GM12891 (cell line): ENCODE data around the gene PARP11.

Experiments
- DNase-seq: peaks from one replicate; pipeline ENCODE4 v3.0.0; 2011; ENCODE audit warnings: low spot score; ENCODE audit not compliant: insufficient read length
- FAIRE-seq: peaks from 2 replicates; lab custom pipeline; 2011; peaks lifted over from hg19 to GRCh38; lab: Jason Lieb, UNC
- PAX5 ChIP-seq: IDR thresholded peaks from 2 replicates; pipeline ENCODE4 v1.6.1; 2011; ENCODE audit warnings: low read length, moderate library complexity, mild to moderate bottlenecking; ENCODE audit not compliant: insufficient read depth, severe bottlenecking
- POLR2A ChIP-seq: IDR thresholded peaks from 2 replicates; pipeline ENCODE4 v1.6.1; 2011; ENCODE audit warnings: low read depth, low read length, control low read depth
- POLR2AphosphoS5 ChIP-seq: IDR thresholded peaks from 2 replicates; pipeline ENCODE4 v1.6.1; 2011; ENCODE audit warnings: low read depth, low read length, control low read depth
- POU2F2 ChIP-seq: IDR thresholded peaks from 2 replicates; pipeline ENCODE4 v1.6.1; 2011; ENCODE audit warnings: low read depth, mild to moderate bottlenecking, control low read depth, low read length, moderate library complexity
- SPI1 ChIP-seq: IDR thresholded peaks from 2 replicates; pipeline ENCODE4 v1.6.1; 2011; ENCODE audit warnings: low read depth, low read length, control low read depth
- TAF1 ChIP-seq: IDR thresholded peaks from 2 replicates; pipeline ENCODE4 v1.6.1; 2011; ENCODE audit warnings: low read depth, low read length, control low read depth

Gene PARP11

DNA sequence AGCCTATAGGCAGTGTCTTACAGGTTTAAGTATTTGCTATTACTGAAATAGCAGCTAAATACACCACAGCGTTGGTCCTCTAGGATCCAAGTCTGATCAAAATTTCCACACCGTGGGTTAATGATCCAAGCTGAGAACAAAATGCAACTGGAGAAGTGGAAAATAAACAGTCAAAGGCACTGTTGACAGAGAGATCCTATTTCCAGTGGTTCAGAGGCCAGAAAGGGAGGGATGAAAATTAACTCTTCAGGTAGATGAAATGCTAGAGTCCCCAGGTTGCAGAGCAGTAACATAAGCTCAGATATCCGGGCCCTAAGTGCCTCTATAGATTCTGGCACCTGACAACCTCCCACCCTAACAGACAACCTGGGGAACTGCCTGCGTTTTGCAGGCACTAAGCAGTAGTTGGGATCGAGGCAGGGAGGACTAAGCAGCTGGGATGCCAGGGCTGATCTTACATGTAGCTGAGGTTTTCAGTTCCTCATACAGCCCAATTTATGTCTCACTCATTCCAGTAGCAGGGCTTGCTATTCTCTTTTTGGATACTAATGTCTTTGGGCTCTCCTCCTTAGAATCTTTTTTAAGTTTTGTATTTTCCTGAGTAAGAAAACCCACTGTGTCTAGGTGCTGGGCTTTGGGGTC lies 77.6 kb downstream of the PARP11 start:
- FAIRE-seq (no peak), DNase-seq (no peak)

DNA sequence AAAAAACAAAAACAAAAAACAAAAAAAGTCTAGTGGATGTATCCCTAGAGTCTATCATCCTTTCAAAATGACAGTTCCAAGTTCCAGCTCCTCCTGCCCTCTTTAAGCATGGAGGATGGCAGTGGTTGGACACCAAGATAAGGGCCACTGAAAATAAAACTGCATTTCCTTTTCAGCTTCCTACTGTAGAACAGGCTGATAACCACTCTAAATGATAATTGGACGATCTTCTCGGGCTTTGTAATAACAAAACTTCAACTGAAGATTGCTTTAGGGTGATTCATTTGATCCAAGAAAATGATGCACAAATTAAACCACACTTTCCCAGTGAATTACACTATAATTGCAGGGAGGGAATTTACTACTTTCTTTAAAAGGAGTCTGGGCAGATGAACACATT lies 78.1 kb downstream of the PARP11 start:
- DNase-seq (no peak), FAIRE-seq (no peak)
- no peak for TF ChIP-seq SPI1
- no peak for TF ChIP-seq PAX5
- no peak for TF ChIP-seq POLR2AphosphoS5
- no peak for TF ChIP-seq POLR2A
- no peak for TF ChIP-seq TAF1
- TF ChIP-seq POU2F2 = no peak

More for the DNA sequence above, 77.6 kb downstream of the PARP11 start:
- TF ChIP-seq TAF1 (no peak), SPI1 (peak; percentile 80)

DNA sequence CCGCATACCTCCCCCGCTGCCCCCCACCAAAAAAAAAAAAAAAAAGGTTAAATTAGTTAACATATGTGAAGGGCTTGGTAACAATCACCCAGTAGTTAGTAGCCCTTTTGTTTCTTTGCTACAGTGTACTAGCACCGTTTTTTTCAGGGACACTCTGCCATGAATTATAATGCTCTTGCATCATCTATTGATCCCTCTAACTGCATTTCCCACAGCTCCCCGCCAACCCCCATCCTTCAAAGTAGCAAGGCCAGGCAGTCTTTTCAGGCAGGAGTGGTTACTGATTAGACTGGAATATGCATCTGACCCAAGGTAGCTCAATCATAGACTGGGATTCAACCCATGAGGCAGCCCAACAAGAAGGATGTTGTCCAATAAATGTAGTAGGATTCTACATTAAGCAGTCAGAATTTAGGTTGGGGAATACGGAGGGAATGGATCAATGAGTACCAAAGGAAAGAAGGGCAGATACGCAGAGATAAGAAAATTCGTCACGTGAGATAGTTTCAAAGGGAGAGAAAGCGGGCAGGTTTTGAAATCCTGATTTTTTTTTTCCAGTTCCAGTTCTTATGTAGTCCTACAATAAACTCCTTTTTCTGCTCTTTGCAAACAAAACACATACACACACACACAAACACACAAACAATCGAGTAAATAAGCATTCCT lies 80.4 kb downstream of the PARP11 start:
- FAIRE-seq (no peak), DNase-seq (no peak)
- no peak for TF ChIP-seq PAX5
- no peak for TF ChIP-seq POLR2AphosphoS5
- no peak for TF ChIP-seq POLR2A
- no peak for TF ChIP-seq SPI1
- TF ChIP-seq POU2F2 = no peak
- no peak for TF ChIP-seq TAF1

DNA sequence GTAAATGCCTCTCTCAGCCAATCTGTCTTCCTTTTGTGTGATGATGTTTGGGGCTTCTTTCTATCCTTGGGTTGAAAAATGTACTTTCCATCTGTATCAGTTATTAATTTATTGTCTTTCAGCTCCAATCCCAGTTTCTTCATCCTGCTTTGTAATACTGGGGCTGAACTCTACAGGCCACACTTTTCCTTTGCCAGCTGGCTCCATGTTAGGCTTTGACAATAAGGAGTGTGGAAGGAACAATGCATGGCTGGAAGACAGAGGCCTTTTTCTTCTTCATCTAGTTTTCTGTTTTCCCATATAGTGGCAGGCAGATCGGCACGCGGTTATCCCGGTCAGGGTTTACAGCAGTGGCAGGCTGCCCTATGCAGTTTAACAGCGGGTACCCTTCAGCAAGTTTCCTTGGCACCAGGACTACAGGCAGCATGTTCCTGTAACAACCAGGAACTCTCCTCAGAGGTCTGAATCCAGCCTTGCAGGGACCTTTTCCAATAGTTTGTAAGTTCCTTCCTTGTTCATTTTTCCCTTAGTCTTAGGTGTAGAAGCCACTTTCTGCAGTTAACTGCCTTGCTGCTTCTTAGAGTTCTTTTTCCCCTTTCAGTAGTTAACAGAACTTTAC lies 81.8 kb downstream of the PARP11 start:
- no peak for FAIRE-seq
- no peak for TF ChIP-seq POLR2A
- TF ChIP-seq PAX5 = no peak
- no peak for TF ChIP-seq SPI1
- no peak for TF ChIP-seq POLR2AphosphoS5
- no peak for TF ChIP-seq POU2F2
- no peak for TF ChIP-seq TAF1
- no peak for DNase-seq

DNA sequence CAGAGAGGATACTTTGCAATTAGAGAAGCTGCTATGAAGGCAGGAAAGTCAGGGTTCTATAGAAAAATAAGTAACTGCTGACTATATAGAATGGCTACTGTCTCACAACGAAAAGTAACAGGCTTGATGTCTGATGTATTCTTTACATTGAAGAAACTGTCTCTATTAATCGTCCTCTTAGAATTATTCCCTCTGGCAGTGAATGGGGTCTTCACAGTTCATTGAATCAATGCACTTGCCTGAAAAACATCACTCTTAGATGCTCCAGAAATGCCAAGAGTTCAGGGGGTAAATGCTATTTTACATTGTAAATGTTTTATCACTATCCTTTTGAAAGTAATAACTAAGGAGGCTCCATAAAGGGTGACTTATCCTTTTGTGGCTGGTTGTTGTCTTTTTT lies 82.6 kb downstream of the PARP11 start:
- DNase-seq = no peak
- TF ChIP-seq SPI1 (no peak), TAF1 (no peak), POLR2AphosphoS5 (no peak), PAX5 (no peak), POU2F2 (no peak), POLR2A (no peak)
- FAIRE-seq = no peak

DNA sequence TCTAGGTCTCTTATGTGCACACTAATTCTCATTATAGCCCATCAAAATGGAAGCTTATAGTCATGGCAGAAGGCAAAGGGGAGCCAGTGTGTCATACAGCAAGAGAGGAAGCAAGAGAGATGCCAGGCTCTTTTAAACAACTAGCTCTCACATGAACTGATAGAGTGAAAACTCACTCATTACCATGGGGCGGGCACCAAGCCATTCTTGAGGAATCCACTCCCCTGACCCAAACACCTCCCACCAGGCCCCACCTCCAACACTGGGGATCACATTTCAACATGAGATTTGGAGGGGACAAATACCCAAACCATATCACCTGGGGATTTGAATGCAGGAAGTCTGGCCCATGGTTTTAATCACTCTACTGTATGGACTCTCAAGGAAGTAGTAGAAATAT lies 83.4 kb downstream of the PARP11 start:
- FAIRE-seq (no peak), DNase-seq (no peak)
- no peak for TF ChIP-seq PAX5
- no peak for TF ChIP-seq TAF1

DNA sequence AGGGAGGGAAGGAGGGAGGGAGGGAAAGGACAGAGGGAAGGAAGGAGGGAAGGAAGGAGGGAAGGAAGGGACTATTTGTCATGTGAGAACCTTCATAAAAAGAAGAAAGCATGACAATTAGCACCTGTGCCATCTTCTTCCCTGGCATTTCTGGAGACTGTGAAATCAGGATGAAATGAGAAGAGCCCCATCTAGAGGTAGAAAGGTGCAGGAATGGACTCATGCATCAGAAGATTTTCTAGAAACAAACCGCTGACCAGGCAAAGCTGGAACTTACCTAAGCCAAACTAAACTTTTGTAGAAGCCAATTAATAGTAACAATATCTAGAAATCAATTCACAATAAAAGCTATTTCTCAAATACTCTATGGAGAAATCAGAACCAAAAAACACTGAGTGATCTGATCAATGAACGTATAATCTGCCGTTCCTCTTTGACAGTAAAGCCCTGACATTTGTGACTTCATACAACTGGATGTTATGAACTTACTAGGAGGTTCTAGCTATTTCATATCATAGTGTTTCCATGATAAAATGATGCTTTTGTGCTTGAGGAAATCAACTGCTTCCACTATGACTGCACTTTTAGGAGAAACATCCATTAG lies 95.9 kb downstream of the PARP11 start:
- FAIRE-seq (no peak), DNase-seq (no peak)
- TF ChIP-seq SPI1 (no peak), TAF1 (no peak), POU2F2 (no peak), POLR2A (no peak), PAX5 (no peak), POLR2AphosphoS5 (no peak)

DNA sequence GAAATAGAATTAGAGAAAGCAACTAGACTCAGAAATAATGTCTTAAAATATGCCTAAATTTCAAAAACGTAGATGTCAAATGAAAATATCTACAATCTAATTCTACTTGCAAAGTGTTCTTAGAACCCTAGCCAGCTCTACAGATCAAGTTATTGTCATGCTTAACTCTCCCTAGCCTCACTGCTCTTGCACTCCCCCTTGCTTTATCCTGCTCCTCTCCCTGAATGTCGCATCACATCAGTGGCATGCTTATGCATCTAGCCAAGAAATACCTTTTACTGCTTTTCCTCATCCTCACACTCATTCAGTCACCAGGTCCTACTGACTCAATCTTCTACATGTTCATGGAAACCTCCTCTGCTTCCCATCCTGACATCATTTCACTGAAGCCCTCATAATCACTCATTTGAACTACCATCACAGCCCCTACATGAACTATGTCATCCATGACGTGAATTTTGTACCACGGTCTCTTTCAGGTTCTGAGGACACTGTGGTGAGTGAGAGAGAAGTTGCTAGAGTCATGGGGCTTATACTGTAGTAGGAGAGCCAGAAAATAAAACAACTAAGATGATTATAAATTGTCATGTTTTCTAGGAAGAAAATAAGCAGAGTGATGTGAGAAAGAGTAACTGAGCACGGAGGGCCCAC lies 97.7 kb downstream of the PARP11 start:
- TF ChIP-seq TAF1 (no peak), POLR2A (no peak), SPI1 (no peak), POU2F2 (no peak), POLR2AphosphoS5 (no peak), PAX5 (no peak)
- DNase-seq (no peak), FAIRE-seq (no peak)

DNA sequence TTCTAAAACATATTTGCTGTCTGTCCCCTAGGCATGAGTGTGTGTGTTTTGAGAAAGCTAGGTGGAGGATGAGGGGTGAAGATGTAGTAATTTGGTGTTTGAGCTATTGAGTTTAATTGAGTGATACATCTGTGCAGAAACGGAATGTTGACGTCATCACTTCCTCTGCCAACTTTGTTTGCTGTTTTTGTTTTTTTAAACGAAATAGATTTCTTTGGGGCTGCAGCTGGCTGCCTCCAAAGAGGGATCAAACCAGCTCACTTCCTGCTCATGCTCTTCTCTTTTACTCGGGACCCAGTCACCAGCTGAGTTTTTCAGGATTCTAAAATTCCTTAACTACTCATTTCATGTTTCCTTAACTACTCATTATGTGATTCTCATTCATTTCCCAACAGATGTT lies 100.8 kb downstream of the PARP11 start:
- TF ChIP-seq POU2F2 (no peak), POLR2A (no peak), TAF1 (no peak), SPI1 (no peak), POLR2AphosphoS5 (no peak), PAX5 (no peak)
- DNase-seq = no peak
- FAIRE-seq = no peak

DNA sequence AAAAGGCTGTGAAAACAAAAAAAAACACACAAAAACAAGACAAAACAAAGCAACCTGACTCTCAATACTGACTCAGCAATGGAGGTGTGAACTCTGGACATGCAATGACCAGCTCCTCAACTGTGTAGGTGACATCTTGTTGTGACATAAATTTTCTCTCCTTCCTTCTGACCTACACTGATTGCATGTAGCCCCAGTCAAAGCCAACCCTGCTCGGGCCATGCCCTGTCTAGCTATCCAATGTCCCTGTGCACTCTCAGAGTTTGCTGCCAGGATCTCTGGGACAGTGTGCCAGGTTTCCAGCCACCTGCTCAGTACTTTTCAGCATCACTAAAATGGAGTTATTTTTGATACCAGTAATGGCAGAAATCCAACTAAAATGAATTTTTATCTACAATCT lies 101.3 kb downstream of the PARP11 start:
- no peak for FAIRE-seq

More for the DNA sequence above, 101.3 kb downstream of the PARP11 start:
- no peak for DNase-seq
- TF ChIP-seq SPI1 (no peak), TAF1 (no peak), POLR2AphosphoS5 (no peak)
